AG09309 (cell line): ENCODE data around the gene SYN1.
A peak's percentile ranks its signal among the peaks of the same experiment; 100 is the strongest.

ENCODE experiments used
- DNase-seq: peaks from one replicate; pipeline ENCODE4 v3.0.0-alpha.2; 2010; ENCODE audit warnings: low read depth
- H3K4me3 ChIP-seq: 2 replicates; pipeline ENCODE4 v1.5.1; 2011; ENCODE audit warnings: mild to moderate bottlenecking, low read depth, low read length, moderate library complexity; ENCODE audit not compliant: control insufficient read depth
- CTCF ChIP-seq: IDR thresholded peaks from 2 replicates; pipeline ENCODE4 v1.5.1; 2011; ENCODE audit warnings: mild to moderate bottlenecking, low read depth, low read length, inconsistent platforms; ENCODE audit not compliant: insufficient read depth, control insufficient read depth; ENCODE audit errors: missing control alignments

The SYN1 gene

GRCh38 chrX:47581731-47582647 lies 37.7 kb downstream of the SYN1 start, which contains the start of gene TIMP1:
Gene TIMP1 (plus strand): TSS chrX:47582436. CDS start chrX:47583416, 980 bp downstream.
- peak; percentile 67 for DNase-seq

GRCh38 chrX:47579537-47579936 lies 40.1 kb downstream of the SYN1 start:
- H3K4me3 ChIP-seq, result no peak overlapping the region
- no peak for DNase-seq
- no peak for TF ChIP-seq CTCF

More at GRCh38 chrX:47581731-47582647, 37.7 kb downstream of the SYN1 start, which contains the start of gene TIMP1:
- peak within 1 kb of the TSS; percentile 75 for H3K4me3 ChIP-seq
- TF ChIP-seq CTCF, result no peak

- no peak overlapping the region for H3K4me3 ChIP-seq
- DNase-seq, result no peak
- no peak for TF ChIP-seq CTCF
Measured at GRCh38 chrX:47578692-47579091, 41.0 kb downstream of the SYN1 start.

GRCh38 chrX:47577901-47578300 lies 41.8 kb downstream of the SYN1 start:
- no peak overlapping the region for H3K4me3 ChIP-seq
- DNase-seq, result no peak
- TF ChIP-seq CTCF, result no peak

GRCh38 chrX:47577424-47577823 lies 42.2 kb downstream of the SYN1 start:
- no peak for DNase-seq
- TF ChIP-seq CTCF, result no peak
- H3K4me3 ChIP-seq, result no peak overlapping the region

GRCh38 chrX:47576021-47576898 lies 43.4 kb downstream of the SYN1 start:
- no peak for DNase-seq
- no peak overlapping the region for H3K4me3 ChIP-seq
- TF ChIP-seq CTCF, result no peak
